SK-MEL-5 (cell line): ENCODE data around the gene BRPF3. TPM values are rescaled to one million over a fixed set of nuclear protein-coding genes. Genes with fewer than 3 reads are reported as not detected.
"Not testable (repeated sequence)": the region's sequence is repeated elsewhere in the genome, so short reads cannot be mapped to it uniquely, and the experiment has no call there.

Experiments
- DNase-seq: peaks from one replicate; pipeline ENCODE4 v3.0.0-alpha.2; 2016; ENCODE audit warnings: low read depth, low spot score
- in situ Hi-C: cut with HindIII; loops from 2 replicates; pipeline ENCODE4 v1.10.0; 2016; ENCODE audit warnings: low sequenced_read_pairs, high pct_unique_total_duplicates, low pct_unique_long_range_greater_than_20kb
- total RNA-seq: library from RNA; depleted of rRNA; stranded (reverse); fragments of >200 nt; shearing (Covaris generic); gene quantifications from 2 replicates; pipeline ENCODE4 v1.2.3, GENCODE V29; 2014

The BRPF3 gene
- total RNA-seq, 1 experiment from 2014 or later, result 5.3 TPM

DNA sequence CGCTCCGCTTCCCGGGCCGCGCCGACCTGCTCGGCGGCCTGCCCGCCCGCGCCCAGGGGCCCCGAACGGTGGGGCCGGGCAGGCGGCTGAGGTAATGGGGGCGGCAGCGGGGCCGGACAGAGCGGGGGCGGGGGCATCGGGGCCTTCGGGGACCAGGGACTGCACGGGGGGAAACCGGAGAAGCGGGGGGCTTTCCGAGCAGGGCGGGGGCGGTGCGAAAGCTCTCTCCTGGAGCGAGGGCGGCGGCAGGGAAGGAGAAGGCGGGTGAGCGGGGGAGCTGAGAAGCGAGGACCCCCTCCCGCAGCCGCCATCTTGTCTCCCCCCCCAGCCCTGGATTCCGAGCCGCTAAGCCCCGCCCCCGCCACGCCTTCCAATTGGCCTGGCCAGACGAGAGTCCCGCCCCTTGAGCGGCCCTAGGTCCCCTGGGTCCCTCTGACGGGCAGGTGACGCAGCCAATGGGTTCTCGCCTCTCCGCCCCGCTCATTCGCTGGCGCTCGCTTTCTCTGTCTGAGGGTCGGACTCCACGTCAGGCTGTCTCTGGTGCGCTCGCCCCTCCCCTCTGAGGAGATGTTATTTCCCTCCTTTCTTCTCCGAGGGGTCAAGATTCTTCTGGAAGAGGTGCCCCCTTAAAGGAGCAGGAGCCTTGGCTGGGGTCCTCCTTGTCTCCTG is 470 bp downstream of the BRPF3 start:
- in situ Hi-C loops, result no loop called here
- DNase-seq, result peak; percentile 93

DNA sequence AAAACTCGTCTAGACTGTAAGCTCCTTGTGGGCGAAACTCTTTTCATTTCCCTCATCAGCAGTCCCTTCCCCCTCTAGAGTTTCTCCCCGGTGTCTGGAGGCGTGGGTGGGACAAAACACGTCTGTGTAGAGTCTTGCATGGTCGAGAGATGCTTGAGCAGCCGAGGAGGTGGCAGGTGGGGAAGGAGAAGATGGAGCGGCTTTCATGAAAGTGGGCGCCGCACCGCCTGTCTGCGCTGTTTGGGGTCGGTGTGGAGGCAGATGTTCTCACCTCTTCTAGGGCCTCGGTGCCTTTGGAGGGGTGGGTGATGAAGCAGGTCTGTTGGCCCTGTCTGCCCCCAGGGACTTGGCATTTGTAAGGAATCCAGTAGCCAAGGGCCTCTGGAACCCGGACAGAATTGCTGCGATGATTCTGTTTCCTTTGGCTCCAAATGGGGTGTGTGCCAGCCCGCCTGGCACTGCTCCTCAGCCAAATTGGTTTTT is 1.2 kb downstream of the BRPF3 start:
- in situ Hi-C loops, result no loop called here
- DNase-seq, result no peak

DNA sequence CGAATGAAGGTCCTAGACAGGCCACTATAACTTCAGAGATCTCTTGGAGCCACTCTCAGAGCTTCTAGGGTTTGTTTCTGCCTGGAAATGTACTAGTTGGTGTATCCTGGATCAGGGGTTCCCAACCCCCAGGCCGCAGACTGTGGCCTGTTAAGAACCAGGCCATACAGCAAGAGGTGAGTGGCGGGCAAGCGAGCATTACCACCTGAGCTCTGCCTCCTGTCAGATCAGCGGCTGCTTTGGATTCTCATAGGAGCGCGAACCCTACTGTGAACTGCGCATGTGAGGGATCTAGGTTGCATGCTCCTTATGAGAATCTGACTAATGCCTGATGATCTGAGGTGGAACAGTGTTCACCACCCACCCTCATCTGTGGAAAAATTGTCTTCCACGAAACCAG is 2.4 kb downstream of the BRPF3 start:
- in situ Hi-C loops, result no loop called here
- DNase-seq, result no peak

DNA sequence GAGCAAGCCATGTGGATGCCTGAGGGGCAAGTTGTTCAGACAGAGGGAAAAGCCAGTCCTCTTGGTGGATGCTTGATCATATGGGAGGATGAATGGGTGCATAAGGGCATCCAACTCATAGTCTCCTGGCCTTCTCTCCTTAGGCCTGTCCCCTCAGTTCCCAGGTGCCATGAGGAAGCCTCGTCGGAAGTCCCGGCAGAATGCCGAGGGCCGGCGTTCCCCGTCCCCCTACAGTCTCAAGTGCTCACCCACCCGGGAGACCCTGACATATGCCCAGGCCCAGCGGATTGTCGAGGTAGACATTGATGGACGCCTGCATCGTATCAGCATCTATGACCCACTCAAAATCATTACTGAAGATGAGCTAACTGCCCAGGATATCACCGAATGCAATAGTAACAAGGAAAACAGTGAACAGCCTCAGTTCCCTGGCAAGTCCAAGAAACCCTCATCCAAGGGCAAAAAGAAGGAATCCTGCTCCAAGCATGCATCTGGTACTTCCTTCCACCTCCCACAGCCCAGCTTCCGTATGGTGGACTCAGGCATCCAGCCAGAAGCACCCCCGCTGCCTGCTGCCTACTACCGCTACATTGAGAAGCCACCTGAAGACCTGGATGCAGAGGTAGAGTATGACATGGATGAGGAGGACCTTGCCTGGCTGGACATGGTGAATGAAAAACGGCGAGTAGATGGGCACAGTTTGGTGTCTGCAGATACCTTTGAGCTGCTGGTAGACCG is 3.8 kb downstream of the BRPF3 start:
- in situ Hi-C loops, result no loop called here
- DNase-seq, result no peak

DNA sequence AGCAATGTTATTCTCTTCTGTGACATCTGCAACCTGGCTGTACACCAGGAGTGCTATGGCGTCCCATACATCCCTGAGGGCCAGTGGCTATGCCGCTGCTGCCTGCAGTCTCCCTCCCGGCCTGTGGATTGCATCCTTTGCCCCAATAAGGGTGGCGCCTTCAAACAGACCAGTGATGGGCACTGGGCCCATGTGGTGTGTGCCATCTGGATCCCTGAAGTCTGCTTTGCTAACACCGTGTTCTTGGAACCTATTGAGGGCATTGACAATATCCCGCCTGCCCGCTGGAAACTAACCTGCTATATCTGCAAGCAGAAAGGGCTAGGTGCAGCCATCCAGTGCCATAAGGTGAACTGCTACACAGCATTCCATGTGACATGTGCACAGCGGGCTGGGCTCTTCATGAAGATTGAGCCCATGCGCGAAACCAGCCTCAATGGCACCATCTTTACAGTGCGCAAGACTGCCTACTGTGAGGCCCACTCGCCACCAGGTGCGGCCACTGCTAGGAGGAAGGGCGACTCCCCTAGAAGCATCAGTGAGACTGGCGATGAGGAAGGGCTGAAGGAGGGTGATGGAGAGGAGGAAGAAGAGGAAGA is 4.6 kb downstream of the BRPF3 start:
- DNase-seq, result no peak
- in situ Hi-C loops, result no loop called here

DNA sequence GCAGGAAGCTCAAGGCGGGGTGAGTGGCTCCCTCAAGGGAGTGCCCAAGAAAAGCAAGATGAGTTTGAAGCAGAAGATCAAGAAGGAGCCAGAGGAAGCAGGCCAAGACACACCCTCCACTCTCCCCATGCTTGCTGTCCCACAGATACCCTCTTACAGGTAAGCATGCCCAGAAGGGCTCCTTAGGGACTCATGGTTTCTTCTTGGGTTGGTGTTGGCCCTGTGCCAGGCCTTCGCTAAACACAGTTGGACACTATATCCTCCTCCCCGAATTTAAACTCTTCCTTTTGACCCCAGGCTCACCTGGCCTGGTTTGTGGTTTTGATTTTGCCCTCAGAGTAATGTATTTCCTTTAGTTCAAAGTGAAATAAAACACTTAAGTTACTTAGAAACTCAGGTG is 5.1 kb downstream of the BRPF3 start:
- in situ Hi-C loops, result no loop called here
- DNase-seq, result no peak

DNA sequence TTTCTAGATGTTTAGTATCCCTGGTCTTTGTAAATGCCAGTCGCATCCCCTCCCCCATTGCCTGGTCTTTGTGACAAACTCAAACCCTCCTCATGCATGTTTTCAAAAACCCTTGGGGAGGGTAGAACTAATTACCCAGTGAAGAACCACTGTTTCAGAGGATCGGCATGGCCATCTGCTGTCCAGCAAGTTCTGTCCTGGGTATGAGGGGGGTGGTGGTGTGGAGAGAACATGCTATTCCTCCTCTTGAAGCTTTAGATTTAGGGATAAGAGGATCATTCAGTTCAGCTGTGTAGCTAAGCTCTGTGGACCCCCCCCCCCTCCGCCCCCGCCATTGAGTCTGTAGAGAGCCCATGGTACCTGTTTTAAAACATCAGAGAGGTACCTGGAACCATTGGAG is 5.6 kb downstream of the BRPF3 start:
- in situ Hi-C loops, result no loop called here
- DNase-seq, result no peak

DNA sequence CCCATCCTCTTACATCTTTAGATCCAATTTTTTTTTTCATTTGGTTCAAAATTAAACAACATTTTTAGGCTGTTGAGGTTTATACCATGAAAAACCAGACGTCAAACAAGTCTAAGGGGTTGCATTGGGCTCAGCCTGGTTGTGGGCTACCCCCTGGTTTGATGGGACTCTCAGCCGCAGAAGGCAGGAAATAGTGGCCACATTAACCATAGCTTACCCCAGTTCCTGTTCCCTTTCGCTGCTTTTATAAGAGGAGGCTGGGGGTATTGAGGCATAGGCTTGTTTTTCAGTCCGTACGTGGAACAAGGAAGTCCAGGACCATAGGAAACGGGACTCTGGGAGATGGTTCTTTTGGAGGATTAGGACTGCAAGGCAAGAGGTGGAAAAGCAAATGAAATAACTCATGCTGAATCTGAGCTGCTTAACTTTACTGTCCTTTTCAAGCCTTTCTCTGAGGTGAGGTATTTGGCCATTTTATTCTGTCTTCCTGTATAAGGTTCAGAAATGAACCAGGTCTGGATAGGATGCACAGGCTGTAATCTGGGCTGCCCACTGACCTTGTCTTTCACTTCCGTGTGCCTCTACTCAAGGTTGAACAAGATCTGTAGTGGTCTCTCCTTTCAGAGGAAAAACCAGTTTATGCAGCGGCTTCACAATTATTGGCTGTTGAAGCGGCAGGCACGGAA is 7.7 kb downstream of the BRPF3 start:
- DNase-seq, result no peak
- in situ Hi-C loops, result no loop called here

DNA sequence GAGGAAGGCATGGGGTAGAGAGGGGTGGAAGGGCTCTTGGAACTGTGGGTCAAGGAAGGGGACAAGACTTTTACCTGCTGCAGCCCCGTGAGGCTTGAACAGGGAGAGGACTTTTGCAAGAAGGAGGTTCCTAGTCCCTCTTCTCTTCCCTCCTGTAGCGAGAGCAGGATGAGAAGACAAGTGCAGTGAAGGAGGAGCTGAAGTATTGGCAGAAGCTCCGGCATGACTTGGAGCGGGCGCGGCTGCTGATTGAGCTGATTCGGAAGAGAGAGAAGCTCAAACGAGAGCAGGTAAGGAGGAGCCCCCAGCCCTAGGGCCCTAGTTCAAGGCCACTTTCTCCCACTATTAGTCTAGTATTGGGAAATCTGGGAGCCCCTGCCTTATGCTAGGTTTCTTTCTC is 10.6 kb downstream of the BRPF3 start:
- DNase-seq, result no peak
- in situ Hi-C loops, result no loop called here

DNA sequence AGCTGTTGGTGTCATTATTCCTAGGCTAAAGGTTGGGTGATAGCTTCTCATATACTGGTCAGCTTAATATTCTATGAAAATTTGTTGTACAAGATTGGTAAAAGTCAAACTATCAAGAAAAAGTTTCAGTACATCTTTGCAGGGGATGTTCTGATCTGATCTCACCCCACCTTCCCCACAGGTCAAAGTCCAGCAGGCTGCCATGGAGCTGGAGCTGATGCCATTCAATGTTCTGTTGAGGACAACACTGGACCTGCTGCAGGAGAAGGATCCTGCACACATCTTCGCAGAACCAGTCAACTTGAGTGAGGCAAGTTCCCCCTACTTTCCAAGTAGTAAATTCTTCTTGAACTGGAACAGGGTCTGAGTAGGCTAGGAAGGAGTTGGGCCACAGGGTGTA is 13.1 kb downstream of the BRPF3 start:
- in situ Hi-C loops, result no loop called here
- no peak for DNase-seq

DNA sequence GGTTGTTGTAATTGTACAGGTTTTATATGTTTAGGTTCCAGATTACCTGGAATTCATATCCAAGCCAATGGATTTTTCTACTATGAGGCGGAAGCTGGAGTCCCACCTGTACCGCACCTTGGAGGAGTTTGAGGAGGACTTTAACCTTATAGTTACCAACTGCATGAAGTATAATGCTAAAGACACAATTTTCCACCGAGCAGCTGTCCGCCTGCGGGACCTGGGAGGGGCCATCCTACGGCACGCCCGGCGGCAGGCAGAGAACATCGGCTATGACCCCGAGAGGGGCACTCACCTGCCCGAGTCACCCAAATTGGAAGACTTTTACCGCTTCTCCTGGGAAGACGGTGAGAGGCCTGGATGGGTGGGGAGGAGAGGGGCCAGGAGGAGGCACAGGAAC is 13.6 kb downstream of the BRPF3 start:
- in situ Hi-C loops, result no loop called here
- no peak for DNase-seq

DNA sequence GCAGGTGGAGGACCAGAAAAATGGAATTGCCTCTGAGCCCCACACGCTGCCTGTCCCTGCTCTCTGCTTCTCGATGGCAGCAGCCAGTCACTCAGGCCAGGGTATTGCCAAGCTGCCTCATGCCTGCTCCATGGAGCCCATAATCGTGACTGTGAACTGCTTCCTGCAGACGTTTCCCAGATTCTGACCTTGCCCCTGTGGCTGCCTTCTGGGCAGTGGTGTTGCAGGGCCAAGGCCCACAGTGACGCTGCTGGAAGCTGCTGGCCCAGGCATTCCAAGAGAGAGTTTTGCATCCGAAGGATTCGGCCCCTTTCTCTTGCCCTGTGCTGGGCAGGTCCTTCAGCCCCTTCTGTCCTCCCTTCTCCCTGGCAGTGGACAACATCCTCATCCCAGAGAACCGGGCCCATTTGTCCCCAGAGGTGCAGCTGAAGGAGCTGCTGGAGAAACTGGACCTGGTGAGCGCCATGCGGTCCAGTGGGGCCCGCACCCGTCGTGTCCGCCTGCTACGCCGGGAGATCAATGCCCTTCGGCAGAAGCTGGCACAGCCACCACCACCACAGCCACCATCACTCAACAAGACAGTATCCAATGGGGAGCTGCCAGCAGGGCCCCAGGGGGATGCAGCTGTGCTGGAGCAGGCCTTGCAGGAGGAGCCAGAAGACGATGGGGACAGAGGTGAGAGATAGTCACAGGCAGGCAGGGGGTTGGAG is 14.5 kb downstream of the BRPF3 start:
- no peak for DNase-seq
- in situ Hi-C loops, result no loop called here

DNA sequence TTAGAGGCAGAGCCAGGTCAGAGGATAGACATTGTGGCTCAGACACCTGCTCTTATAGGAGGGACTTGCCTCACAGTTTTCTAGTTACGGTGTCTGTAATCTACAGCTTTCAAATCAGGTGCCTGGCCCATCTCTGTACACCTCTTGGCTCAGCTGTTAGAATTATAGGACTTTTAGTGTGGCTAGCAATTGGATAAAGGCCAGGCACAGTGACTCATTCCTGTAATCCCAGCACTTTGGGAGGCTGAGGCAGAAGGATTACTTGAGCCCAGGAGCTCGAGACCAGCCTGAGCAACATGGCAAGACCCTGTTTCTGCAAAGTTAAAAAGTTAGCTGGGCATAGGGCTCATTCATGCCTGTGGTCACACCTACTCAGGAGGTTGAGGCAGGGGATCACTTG is 20.0 kb downstream of the BRPF3 start:
- in situ Hi-C loops, result no loop called here
- no peak for DNase-seq

DNA sequence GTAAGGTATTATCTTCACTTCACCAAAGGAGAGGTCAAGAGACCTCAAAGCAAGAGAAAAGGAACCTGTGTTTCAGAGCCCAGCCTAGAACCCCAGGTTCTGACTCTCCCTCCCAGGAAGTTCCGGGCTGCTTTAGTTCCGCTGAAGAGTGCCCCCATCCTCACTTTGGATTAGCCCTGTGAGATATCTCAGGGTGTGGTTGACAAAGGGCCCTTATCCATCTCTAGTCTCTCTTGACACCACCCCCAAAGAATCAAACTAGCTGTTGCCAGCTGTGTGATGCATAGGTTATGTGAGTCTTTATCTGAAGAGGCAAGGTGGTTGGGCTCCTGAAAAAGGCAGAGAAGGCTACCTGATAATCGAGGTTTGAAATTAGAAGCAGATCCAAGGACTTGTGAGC is 20.6 kb downstream of the BRPF3 start:
- in situ Hi-C loops, result no loop called here

DNA sequence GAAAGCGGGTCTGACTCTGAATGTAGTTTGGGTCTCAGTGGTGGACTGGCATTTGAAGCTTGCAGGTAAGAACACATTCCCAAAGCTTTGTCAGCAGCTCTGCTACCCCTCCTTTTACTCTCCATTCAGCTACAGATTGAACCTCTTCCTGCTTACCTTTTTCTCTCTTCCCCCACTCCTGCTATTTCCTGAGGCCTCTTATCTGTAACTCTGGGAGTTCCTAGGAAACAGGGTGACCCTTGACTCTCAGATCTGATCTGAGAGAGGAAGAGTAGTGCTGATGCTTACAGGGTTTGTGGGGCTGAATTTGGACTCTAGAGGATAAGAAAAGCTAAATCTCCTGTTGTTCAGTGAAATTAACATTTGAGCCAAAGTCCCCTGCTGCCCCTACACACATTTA is 21.4 kb downstream of the BRPF3 start:
- in situ Hi-C loops, result no loop called here
- no peak for DNase-seq

More for the DNA sequence above, 20.6 kb downstream of the BRPF3 start:
- no peak for DNase-seq

DNA sequence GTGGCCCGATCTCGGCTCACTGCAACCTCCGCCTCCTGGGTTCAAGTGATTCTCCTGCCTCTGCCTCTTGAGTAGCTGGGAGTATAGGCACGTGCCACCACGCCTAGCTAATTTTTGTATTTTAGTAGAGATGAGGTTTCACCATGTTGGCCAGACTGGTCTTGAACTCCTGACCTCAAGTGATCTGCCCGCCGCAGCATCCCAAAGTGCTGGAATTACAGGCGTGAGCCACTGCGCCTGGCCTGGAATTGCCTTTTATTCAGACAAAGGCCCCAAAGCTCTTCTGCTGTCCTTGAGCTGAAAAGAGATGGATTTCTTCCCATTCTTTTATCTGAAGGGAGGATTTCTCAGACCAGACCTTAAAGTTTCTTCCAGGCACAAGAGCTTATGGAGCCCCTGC is 22.0 kb downstream of the BRPF3 start:
- DNase-seq, in situ Hi-C loops: not testable (repeated sequence)

DNA sequence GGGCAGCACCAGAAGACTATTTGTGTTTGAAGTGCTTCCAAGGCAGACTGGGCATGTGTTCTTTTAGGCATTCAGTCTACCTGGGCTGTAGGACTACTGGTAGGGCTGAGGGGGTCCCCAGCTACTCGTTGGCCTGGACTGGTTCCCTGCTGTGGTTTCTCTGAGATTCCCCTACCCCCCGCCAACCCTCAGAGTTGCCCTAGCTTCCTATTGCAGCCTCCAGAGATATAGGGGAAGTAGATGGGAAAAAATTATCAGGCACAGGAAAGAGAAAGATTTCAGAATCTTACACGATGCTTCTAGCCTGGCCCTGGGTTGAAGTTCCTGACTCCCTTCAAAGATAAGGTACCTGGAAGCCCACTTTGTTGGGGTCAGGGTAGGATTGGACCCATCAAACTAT is 22.5 kb downstream of the BRPF3 start:
- in situ Hi-C loops, result no loop called here
- no peak for DNase-seq

DNA sequence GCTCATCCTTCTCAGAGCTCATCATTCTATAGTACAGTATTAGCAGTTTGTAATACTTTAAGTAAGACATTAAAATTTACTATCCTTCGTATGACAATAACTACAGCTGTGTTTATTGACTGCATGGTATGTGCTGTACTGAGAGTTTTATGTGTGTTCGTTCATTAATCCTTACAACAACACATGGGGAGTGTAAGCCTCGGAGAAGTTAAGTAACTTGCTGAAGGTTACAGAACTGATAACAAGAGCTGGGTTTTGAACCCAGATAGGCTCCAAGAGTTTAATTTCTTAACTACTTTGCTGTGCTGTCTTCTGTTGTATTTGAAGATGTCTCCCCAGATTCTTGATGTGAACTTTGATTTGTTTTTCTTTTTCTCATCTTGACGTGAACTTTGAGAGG is 23.7 kb downstream of the BRPF3 start:
- in situ Hi-C loops, result no loop called here

More for the DNA sequence above, 23.7 kb downstream of the BRPF3 start:
- DNase-seq, result no peak
